NCI-H2107 treated with DMSO at 0.1 percent for 48 hours (cell line): ENCODE measurements around the gene CDA.
"Not testable (repeated sequence)": the region's sequence is repeated elsewhere in the genome, so short reads cannot be mapped to it uniquely, and the experiment has no call there.

Experiments used
- DNase-seq: peaks from one replicate; lab custom pipeline; 2025; ENCODE audit not compliant: unreplicated experiment; lab: John Stamatoyannopoulos, UW

Gene CDA

GRCh38 chr1:20586953-20587660, 1.8 kb upstream of the CDA start:
- DNase-seq: no peak

- no peak for DNase-seq
Observed at GRCh38 chr1:20587661-20588053, 1.2 kb upstream of the CDA start.

GRCh38 chr1:20589331-20590278, 708 bp downstream of the CDA start:
- no peak for DNase-seq

- no peak for DNase-seq
Observed at GRCh38 chr1:20590306-20590777, 1.4 kb downstream of the CDA start.

GRCh38 chr1:20593756-20594155, 4.9 kb downstream of the CDA start:
- no peak for DNase-seq

- no peak for DNase-seq
Observed at GRCh38 chr1:20594746-20595145, 5.8 kb downstream of the CDA start.

- no peak for DNase-seq
Observed at GRCh38 chr1:20596106-20596505, 7.2 kb downstream of the CDA start.

GRCh38 chr1:20597650-20598049, 8.8 kb downstream of the CDA start:
- no peak for DNase-seq

- no peak for DNase-seq
Observed at GRCh38 chr1:20600156-20600555, 11.3 kb downstream of the CDA start.

GRCh38 chr1:20601129-20601825, 12.4 kb downstream of the CDA start:
- DNase-seq: no peak

GRCh38 chr1:20602851-20603450, 14.1 kb downstream of the CDA start:
- no peak for DNase-seq

GRCh38 chr1:20603504-20604464, 14.9 kb downstream of the CDA start:
- no peak for DNase-seq

- no peak for DNase-seq
Observed at GRCh38 chr1:20604678-20605077, 15.8 kb downstream of the CDA start.

- not testable (repeated sequence) for DNase-seq
Observed at GRCh38 chr1:20606801-20607570, 18.1 kb downstream of the CDA start.

- no peak for DNase-seq
Observed at GRCh38 chr1:20609541-20609940, 20.6 kb downstream of the CDA start.

GRCh38 chr1:20610970-20611369, 22.1 kb downstream of the CDA start:
- no peak for DNase-seq

GRCh38 chr1:20611652-20612051, 22.8 kb downstream of the CDA start:
- DNase-seq: no peak

- DNase-seq: no peak
Observed at GRCh38 chr1:20612221-20612746, 23.4 kb downstream of the CDA start.

- DNase-seq: no peak
Observed at GRCh38 chr1:20614131-20614579, 25.3 kb downstream of the CDA start.
